Mammary microvascular endothelial cell (primary cell): ENCODE data around the gene EXOC4. TPM values are rescaled to one million over a fixed set of nuclear protein-coding genes. Genes with fewer than 3 reads are reported as not detected.

Experiments used
- total RNA-seq: library from RNA; depleted of rRNA; stranded (reverse); fragments of >200 nt; gene quantifications from 2 replicates; pipeline ENCODE4 v1.2.3, GENCODE V29; 2015

Gene EXOC4
- 32.6 and 34.1 TPM in 2 replicates for total RNA-seq

GRCh38 chr7:133252858-133253518, at the start of gene EXOC4:
EXOC4 (plus strand) TSS chr7:133253078.

Other genes with a start within 250 kb of the EXOC4 start
- 63.8 and 73.4 TPM in 2 replicates for gene CHCHD3, start 171.0 kb upstream of the EXOC4 start, total RNA-seq